ENCODE data around the gene TRPM7.
A peak's percentile ranks its signal among the peaks of the same experiment; 100 is the strongest.
"Not testable (repeated sequence)": the region's sequence is repeated elsewhere in the genome, so short reads cannot be mapped to it uniquely, and the experiment has no call there.

TRPM7 gene

GRCh38 chr15:50636146-50636545 is 50.5 kb downstream of the TRPM7 start:
- no peak for TF ChIP-seq CTCF (IDR thresholded peaks at IDR 0.05; ENCODE audit: extremely low read depth, insufficient read depth, missing control alignments)
- in situ Hi-C loops (cut with MboI; ENCODE audit: low pct_unique_long_range_greater_than_20kb, low sequenced_read_pairs, unreplicated experiment) = no loop called here
- no peak for DNase-seq (ENCODE audit: low spot score)

GRCh38 chr15:50633653-50634052 is 52.9 kb downstream of the TRPM7 start:
- no peak for DNase-seq (ENCODE audit: low spot score)
- in situ Hi-C loops (cut with MboI; ENCODE audit: low pct_unique_long_range_greater_than_20kb, low sequenced_read_pairs, unreplicated experiment) = no loop called here
- TF ChIP-seq CTCF (IDR thresholded peaks at IDR 0.05; ENCODE audit: extremely low read depth, insufficient read depth, missing control alignments) = no peak

- DNase-seq (ENCODE audit: low spot score) = no peak
- TF ChIP-seq CTCF (IDR thresholded peaks at IDR 0.05; ENCODE audit: extremely low read depth, insufficient read depth, missing control alignments) = no peak
- in situ Hi-C loops (cut with MboI; ENCODE audit: low pct_unique_long_range_greater_than_20kb, low sequenced_read_pairs, unreplicated experiment) = no loop called here
Measured at GRCh38 chr15:50628421-50628820, 58.2 kb downstream of the TRPM7 start.

- in situ Hi-C loops (cut with MboI; ENCODE audit: low pct_unique_long_range_greater_than_20kb, low sequenced_read_pairs, unreplicated experiment) = no loop called here
- no peak for TF ChIP-seq CTCF (IDR thresholded peaks at IDR 0.05; ENCODE audit: extremely low read depth, insufficient read depth, missing control alignments)
- no peak for DNase-seq (ENCODE audit: low spot score)
Measured at GRCh38 chr15:50627351-50628055, 59.1 kb downstream of the TRPM7 start.

GRCh38 chr15:50624616-50625168 is 61.9 kb downstream of the TRPM7 start:
- TF ChIP-seq CTCF (IDR thresholded peaks at IDR 0.05; ENCODE audit: extremely low read depth, insufficient read depth, missing control alignments) = no peak
- in situ Hi-C loops (cut with MboI; ENCODE audit: low pct_unique_long_range_greater_than_20kb, low sequenced_read_pairs, unreplicated experiment) = no loop called here
- no peak for DNase-seq (ENCODE audit: low spot score)

GRCh38 chr15:50622361-50622943 is 64.1 kb downstream of the TRPM7 start:
- peak; percentile 25 for TF ChIP-seq CTCF (IDR thresholded peaks at IDR 0.05; ENCODE audit: extremely low read depth, insufficient read depth, missing control alignments)
- DNase-seq (ENCODE audit: low spot score); in situ Hi-C loops (cut with MboI; ENCODE audit: low pct_unique_long_range_greater_than_20kb, low sequenced_read_pairs, unreplicated experiment): not testable (repeated sequence)

- in situ Hi-C loops (cut with MboI; ENCODE audit: low pct_unique_long_range_greater_than_20kb, low sequenced_read_pairs, unreplicated experiment); DNase-seq (ENCODE audit: low spot score): not testable (repeated sequence)
Measured at GRCh38 chr15:50616960-50617359, 69.6 kb downstream of the TRPM7 start.

- DNase-seq (ENCODE audit: low spot score); in situ Hi-C loops (cut with MboI; ENCODE audit: low pct_unique_long_range_greater_than_20kb, low sequenced_read_pairs, unreplicated experiment): not testable (repeated sequence)
Measured at GRCh38 chr15:50616554-50616953, 70.0 kb downstream of the TRPM7 start.
